GM19463 (cell line): ENCODE measurements around the gene LEP.

Experiments
- ATAC-seq: cut with Tn5 transposase; IDR thresholded peaks from one replicate; pipeline ENCODE4 v1.9.1; 2021; ENCODE audit warnings: mild to moderate bottlenecking, moderate library complexity; ENCODE audit not compliant: unreplicated experiment

The LEP gene

GRCh38 chr7:128243273-128243672 is 2.2 kb downstream of the LEP start:
- no peak for ATAC-seq

GRCh38 chr7:128244861-128245260 is 3.8 kb downstream of the LEP start:
- ATAC-seq: no peak

DNA sequence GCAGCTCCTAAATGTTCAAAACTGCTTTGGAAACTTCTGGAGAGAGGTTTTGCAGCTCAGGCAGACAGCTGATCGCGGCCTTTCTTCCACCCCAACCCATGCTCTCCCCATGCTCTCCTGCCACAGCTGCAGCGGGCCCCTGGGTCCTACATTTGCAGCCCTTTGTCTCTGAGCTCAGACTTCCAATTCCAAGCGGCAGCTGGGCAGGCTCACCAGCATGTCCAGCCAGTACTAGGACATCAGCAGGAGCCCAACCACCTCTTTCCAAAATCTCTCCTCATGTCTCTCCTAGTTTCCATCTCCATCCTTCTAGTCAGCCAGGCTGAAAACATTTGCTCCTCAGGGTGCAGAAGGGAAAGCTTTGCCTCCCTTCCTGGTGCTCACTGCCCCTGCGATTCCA is 6.0 kb downstream of the LEP start:
- ATAC-seq: no peak

DNA sequence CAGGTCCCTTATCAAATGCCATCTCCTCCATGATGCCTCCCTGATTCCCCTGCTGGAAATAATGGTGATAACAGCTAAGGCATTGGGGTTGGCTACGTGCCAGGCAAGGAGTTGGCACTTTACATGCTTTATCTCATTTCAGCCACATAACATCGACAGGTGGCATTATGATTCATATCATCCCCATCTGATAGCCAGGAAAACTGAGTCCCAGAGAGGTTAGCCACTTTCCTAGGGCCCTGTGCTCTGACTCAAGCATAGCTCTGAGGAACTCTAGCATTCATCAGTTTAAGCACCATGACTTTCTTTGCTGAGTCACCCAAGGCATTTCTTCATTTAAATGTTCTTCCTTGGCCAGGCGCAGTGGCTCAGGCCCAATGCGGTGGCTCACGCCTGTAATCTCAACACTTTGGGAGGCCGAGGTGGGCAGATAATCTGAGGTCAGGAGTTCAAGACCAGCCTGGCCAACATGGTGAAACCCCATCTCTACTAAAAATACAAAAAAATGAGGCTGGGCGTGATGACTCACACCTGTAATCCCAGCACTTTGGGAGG is 6.6 kb downstream of the LEP start:
- no peak for ATAC-seq

DNA sequence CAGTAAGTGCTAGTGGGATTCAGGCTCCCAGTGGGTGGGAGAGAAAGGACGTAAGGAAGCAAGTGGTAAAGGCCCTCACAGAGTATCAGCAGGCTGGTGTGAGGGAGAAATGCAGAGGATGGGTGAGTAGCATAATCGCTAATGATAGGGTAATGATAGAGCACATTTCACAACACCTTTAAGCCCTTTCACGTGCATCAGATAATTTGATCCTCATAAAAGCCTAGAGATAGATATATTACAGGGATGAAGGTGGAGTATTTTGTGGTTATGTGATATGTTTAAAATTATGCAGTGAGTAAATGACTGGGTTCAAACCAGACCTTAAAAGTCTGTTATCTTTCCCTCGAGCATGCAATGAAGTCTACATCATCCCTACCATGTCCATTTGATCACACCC is 10.3 kb downstream of the LEP start:
- no peak for ATAC-seq

DNA sequence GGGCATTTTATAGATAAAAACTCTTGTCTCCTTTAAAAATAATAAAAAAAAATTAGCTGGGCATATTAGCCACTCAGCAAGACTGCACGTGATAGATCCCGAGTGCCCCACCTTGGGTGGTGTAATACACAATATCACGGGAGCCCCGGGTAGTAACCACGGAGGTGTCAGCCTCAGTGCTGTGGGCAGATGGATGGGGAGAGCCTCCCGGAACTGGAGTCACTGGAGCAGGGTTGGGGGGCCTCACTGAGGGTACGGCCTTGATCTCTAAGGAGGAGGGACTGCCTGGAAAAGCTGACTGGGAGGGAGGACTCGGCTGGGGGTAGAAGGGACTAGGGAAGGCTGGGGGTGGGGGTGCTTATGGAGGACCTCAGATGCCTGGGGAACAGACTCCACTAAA is 12.6 kb downstream of the LEP start:
- ATAC-seq: no peak

- no peak for ATAC-seq
These were observed 13.4 kb downstream of the LEP start for GRCh38 chr7:128254470-128254869.

DNA sequence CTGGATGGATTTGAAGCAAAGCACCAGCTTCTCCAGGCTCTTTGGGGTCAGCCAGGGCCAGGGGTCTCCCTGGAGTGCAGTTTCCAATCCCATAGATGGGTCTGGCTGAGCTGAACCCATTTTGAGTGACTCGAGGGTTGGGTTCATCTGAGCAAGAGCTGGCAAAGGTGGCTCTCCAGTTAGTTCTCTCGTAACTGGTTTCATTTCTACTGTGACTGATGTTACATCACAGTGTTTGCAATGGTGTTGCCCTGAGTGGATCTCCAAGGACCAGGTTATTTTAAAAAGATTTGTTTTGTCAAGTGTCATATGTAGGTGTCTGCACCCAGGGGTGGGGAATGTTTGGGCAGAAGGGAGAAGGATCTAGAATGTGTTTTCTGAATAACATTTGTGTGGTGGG is 14.2 kb downstream of the LEP start:
- ATAC-seq: no peak

DNA sequence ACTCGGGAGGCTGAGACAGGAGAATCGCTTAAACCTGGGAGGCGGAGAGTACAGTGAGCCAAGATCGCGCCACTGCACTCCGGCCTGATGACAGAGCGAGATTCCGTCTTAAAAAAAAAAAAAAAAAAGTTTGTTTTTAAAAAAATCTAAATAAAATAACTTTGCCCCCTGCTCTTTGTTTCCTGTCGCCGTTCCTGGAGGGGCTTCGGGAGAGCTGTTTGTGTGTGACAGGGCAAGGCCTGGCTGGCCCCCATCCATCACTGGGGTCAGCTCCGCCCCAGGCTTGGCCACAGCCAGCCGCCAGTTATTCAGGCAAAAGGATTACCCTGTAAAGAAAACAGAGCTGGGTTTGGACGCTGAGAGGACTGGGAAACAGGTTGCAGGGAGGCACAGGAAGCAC is 16.4 kb downstream of the LEP start:
- no peak for ATAC-seq

- no peak for ATAC-seq
These were observed 18.3 kb downstream of the LEP start for GRCh38 chr7:128259131-128260061.

- ATAC-seq: no peak
These were observed 19.2 kb downstream of the LEP start for GRCh38 chr7:128260069-128260795.

GRCh38 chr7:128262273-128263028 is 21.4 kb downstream of the LEP start:
- ATAC-seq: no peak

DNA sequence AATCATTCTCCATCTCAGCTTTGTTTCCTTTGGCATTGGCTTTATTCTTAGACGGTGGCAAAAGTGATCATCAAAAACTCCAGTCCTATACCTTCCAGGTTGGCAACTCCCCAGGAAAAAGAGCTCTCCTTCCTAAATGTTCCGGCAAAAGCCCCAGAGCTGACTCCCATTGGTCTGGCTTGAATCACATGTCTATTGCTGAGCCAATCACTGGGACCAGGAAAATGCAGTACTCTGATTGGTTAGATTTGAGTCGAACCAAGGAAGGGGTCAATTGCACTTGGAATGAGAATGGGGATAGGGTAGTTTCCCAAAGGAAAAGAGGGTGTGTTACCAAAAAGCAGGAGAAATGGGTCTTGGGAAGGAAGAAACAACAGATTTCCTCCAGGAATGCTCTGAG is 22.3 kb downstream of the LEP start:
- no peak for ATAC-seq

- no peak for ATAC-seq
These were observed 23.4 kb downstream of the LEP start for GRCh38 chr7:128264477-128264876.

DNA sequence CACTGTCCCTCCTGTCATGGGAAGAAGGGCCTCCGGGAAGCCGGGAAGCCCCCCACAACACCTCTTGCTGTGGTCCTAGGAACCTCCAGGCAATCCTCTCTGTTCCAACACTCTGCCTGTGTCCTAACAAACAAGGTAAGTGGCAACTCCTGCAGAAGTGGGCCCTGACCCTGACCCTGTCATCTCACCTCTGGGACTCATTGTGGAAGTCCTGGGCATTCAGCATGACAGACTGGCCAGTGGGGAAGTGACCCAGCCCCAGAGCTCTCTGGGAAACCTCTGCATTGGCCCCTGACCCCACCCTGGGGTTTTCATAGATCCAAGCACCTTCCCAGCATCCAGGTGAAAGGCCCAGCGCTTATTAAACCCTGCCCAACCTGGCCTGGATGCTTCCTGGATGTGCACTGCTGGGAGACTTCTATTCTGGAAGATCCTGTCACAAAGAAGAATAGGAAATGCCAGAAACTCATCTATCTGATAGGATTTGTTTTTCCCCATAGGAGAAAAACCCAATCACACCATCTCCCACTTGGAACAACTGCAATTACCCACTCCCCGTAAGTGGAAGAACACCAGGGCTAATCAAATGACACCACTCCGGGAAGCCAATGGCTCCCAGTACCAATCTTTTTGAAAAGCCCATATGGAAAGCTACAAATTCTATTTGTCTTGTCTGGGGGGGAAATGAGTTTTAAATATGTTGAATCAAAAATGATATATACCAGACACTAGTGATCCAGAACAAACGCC is 24.3 kb downstream of the LEP start:
- ATAC-seq: no peak

DNA sequence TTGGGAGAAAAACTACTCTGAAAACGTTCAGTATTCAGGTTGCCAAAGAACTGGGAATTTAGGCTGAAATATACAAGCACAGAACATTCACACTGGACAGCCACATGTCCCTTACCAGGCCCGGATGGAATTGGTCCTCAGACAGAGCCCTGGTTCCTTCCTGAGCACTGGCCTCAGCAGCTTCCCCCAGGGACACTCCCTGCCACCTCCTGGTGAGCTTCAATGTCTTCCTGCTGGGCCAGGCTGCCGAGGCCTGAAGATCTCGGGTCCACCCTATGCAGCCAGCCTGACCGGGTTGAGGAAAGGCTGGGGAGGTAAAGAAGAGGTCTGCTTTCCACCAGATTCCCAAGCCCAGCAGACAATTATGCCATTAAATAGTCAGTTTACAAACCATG is 24.8 kb downstream of the LEP start:
- no peak for ATAC-seq

GRCh38 chr7:128266529-128266882 is 25.4 kb downstream of the LEP start:
- no peak for ATAC-seq

- no peak for ATAC-seq
These were observed 26.0 kb downstream of the LEP start for GRCh38 chr7:128266883-128267594.

DNA sequence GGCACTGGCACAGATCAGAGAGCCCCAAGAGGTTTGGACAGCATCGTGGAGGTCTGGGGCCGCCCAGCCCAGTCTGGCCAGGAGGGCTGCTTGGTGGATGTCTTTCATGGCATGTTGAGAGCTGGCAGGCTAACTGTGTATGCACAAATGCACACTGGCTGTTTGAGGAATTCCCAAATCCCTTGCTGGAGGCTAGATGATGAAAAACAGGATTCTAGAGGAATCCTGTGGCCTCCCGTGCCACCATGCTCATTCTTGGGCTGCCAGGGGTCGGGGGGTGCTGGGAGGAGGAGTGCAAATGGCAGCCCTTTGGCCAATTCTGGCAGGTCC is 26.5 kb downstream of the LEP start:
- no peak for ATAC-seq

GRCh38 chr7:128268233-128268632 is 27.2 kb downstream of the LEP start:
- ATAC-seq: no peak
